Non-pigmented ciliary epithelial cell (primary cell): ENCODE results near the gene ZNF462.
"Not testable (repeated sequence)": the region's sequence is repeated elsewhere in the genome, so short reads cannot be mapped to it uniquely, and the experiment has no call there.

Experiments
- DNase-seq: peaks from one replicate; pipeline ENCODE4 v3.0.0-alpha.2; 2010; ENCODE audit warnings: low read depth

ZNF462 gene

GRCh38 chr9:106962615-106963363, 99.8 kb downstream of the ZNF462 start:
- DNase-seq = no peak

- DNase-seq = no peak
Observed at GRCh38 chr9:106963684-106964083, 100.7 kb downstream of the ZNF462 start.

GRCh38 chr9:106964329-106964728, 101.4 kb downstream of the ZNF462 start:
- DNase-seq = no peak

DNA sequence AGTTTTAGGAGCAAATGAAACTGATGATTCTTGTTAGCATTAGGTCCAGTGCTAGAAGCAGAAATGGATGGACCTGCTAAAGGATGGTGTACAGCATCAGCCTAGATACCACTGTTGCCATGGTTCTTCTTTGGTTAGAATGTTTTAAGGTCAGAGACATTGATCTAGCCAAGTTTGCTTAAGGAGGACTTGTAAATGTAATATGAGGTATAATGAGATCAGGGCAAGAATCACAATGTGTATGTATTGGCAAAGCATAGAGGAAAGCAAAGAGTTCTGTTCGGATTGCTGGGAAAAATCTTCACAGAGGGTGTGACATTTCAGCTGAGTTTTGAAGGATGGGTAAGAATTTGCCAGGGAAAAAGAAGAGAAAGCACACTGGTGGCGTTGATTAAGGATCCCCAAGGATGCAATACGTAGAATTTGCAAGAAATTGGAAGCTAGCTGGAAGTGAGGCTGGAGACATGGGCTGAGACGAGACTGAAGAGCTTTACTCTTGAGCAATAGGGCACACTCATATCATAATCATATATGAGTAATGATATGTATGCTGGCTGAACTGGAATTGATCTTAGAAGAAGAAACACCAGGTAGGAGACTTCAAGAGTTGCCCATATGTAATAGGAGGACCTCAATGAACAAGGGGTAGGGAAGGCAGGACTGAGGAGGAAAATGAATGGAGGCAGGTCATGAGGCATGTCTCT, 102.0 kb downstream of the ZNF462 start:
- no peak for DNase-seq

DNA sequence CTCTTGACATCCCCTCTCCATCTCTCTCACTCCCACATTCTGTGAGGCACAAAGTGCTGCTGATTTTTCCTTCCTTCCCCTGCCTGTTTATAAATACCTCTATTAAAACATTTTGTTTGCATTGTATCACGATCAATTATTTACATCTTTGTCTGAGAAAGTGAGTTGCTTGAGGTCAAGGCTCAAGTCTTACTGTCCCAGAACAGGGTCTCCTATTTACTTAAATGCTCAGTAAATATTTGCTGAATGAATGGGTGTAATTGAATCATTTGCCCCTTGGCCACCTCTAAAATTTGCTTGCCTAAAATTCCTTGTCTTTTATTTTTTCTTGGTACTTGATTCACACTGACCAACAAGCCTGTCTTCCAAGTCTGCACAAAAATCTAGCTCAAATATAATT, 103.5 kb downstream of the ZNF462 start:
- DNase-seq = no peak

- DNase-seq = no peak
Observed at GRCh38 chr9:106969696-106970095, 106.7 kb downstream of the ZNF462 start.

DNA sequence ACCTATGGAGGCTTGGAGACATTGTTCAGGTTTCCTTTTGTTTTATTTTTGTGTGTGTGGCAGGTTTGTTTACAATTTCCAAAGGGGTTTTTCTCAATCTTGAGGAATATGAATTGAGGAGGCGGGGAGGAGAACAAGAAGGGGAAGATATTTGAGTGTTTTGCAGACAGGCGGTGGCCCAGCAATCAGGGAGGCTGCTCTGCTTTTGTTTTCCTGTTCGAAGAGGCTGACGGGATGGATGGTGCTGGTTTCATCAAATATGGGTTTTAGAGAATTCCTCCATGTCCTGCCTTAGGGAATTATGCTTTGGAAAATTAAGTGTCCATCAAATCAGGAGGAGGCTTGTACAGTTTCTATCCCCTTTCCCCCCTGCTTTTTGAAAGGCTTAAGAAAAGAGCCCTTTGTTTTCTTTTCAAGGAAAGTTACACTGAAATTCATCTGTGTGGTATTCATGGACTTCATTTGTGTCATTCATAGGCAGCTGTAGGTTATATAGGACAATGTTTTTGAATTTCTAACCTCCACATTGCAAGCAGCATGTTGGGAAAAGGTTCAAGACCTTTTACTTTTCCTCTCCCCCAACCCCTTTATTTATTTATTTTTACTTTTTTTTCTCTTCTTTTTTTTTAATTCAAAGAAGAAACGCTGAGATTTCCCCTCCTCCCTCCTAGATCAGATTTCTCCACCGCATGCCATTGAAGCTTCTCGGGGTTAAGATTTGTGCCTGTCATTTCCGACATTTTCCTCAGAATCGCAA, 107.4 kb downstream of the ZNF462 start:
- DNase-seq = no peak

- no peak for DNase-seq
Observed at GRCh38 chr9:106970976-106971457, 108.1 kb downstream of the ZNF462 start.

DNA sequence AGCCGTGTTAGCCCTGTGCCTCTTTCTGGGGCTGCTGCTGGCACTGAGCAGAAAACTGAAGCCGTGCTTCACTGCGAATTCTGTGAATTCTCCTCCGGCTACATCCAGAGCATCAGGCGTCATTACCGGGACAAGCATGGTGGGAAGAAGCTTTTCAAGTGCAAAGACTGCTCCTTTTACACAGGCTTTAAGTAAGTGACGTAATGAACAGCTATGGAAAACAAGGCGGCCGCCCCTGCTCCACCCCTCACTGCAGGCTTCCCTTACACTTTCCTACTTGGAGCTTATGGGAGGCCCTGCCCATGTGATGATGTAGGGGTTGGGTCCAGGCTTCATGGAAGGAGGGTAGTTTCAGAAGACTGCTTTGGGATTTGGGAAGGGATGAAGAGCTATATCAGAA, 109.1 kb downstream of the ZNF462 start:
- DNase-seq = no peak

- no peak for DNase-seq
Observed at GRCh38 chr9:106974341-106974740, 111.4 kb downstream of the ZNF462 start.

GRCh38 chr9:106976772-106977171, 113.8 kb downstream of the ZNF462 start:
- no peak for DNase-seq

- DNase-seq = no peak
Observed at GRCh38 chr9:106980551-106981101, 117.7 kb downstream of the ZNF462 start.

DNA sequence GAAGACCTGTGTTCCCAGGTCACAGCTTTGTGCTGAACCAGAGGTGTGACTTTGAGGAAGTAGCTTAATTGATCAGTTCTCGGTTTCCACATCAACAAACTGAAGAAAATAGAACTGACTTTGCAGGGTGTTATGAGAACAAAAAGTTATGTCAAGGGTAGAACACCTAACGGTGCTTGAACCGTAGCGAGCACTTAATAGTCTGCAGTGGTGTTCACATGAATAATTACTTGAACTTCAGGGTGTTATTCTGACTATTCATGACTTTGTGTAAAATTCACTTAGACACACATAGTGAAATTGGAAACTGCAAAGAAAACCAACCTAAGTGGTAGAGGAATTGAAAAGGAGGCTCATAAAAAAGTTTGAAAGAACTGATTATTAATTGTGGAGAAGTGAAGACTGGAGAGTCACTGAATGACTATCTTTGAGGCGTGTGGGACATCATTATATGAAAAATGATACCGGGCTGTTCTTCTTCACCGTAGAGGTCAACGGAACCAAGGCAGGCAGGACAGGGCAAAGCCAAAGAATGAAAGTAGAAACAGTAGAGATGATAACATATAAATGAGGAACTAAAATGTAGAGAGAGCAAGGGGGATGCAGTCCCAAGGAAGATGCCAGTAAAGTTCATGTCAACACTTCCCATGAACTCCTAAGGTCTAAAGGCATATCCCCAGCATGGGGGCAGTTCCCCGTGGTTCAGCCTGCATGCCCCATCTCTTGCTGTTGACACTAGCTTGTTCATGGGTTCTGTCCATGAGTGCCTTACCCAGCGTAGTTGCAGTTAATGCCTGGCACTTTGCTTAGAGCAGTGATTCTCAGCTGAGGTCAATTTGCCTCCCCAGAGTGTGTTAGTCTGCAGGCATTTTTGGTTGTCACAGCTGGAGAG, 118.7 kb downstream of the ZNF462 start:
- DNase-seq = no peak

GRCh38 chr9:106982636-106983035, 119.7 kb downstream of the ZNF462 start:
- no peak for DNase-seq

- DNase-seq = no peak
Observed at GRCh38 chr9:106983346-106983745, 120.4 kb downstream of the ZNF462 start.

DNA sequence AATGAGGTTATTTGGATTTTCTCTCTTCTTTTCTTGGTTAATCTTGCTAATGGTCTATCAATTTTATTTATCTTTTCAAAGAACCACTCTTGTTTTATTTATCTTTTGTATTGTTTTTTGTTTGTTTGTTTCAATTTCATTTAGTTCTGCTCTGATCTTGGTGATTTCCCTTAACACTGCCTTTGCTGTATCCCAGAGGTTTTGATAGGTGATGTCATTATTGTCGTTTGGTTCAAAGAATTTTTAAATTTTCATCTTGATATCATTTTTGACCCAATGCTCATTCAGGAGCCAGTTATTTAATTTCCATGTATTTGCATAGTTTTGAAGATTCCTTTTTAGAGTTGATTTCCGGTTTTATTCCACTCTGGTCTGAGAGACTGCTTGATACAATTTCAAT, 126.9 kb downstream of the ZNF462 start:
- not testable (repeated sequence) for DNase-seq

DNA sequence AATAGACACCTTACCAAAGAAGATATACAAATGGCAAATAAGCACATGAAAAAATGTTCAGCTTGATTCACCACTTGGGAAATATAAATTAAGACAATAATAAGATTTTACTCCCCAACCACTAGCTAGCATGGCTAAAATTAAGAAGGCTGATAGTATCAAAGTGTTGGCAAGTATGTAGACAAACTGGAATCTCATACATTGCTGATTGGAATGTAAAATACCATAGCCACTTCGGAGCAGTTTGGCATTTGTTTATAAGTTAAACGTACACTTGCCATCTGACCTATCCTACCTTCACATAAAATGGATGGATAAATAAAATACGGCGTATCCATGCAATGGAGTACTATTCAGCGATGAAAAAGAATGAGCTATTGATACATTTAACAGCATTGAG, 129.2 kb downstream of the ZNF462 start:
- DNase-seq = no peak

GRCh38 chr9:106993603-106994002, 130.6 kb downstream of the ZNF462 start:
- no peak for DNase-seq

DNA sequence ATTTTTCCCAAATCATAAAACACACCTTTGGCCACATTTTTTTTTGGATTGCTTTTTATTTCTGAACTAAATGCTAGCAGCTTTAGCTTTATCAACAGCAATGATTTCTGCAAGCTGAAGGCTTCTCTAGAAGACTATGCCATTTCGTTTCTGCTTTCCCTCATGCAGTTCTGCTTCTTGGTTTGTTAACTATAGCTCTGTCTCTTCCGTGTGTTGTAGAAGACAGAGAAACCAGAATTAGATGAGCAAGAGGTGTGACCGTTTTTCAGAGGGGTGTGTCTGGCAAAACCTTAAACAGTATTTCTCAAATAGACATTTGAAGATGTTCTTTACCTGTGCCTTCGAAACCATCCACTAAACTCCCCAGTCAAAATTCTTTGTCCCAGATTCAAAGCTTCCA, 131.5 kb downstream of the ZNF462 start:
- no peak for DNase-seq

DNA sequence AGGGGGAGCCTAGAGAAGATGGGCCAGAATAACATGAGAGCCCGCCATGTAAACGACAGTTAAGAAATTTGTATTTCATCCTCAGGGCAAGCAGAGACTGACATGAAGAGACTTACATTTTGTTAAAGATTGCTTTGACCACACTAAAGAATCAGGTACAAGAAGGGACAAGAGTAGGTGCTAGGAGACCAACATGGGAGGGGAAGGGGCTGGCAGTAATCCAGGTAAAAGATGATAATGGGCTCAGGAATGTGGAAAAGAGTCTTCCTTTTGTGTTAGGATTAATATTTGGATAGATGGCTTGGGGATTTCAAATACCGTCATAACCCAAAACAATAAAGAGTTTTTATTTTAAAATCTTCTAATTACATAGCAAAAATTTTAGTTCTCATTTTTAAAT, 137.3 kb downstream of the ZNF462 start:
- DNase-seq = no peak

DNA sequence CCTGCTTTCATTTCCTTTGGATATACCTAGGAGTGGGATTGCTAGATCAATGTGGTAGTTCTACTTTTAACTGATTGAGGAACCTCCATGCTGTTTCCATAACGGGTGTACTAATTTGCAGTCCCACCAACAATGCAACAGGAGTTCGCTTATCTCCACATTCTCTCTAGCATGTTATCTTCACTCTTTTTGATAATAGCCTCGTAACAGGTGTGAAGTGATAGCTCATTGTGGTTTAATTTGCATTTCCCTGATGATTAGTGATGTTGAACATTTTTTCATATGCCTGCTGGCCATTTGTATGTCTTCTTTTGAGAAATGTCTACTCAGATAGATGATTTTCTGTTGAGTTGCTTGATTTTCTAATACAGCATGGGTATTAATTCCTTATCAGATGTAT, 142.2 kb downstream of the ZNF462 start:
- no peak for DNase-seq

GRCh38 chr9:107007402-107007801, 144.4 kb downstream of the ZNF462 start:
- no peak for DNase-seq
